Measurements from ENCODE around the gene MCHR1.

MCHR1 gene

GRCh38 chr22:40727070-40727963 is 48.0 kb downstream of the MCHR1 start:
- DNase-seq (ENCODE audit: low read depth, low spot score): no peak

- DNase-seq (ENCODE audit: low read depth, low spot score): no peak
These were observed 48.8 kb downstream of the MCHR1 start for GRCh38 chr22:40727964-40728615.

GRCh38 chr22:40728731-40729189 is 49.5 kb downstream of the MCHR1 start:
- no peak for DNase-seq (ENCODE audit: low read depth, low spot score)

- DNase-seq (ENCODE audit: low read depth, low spot score): no peak
These were observed 50.0 kb downstream of the MCHR1 start for GRCh38 chr22:40729284-40729683.
